GM18909 (cell line): Measurements from ENCODE around the gene FPR2.
"Not testable (repeated sequence)": the region's sequence is repeated elsewhere in the genome, so short reads cannot be mapped to it uniquely, and the experiment has no call there.

ENCODE experiments used
- ATAC-seq: cut with Tn5 transposase; IDR thresholded peaks from one replicate; pipeline ENCODE4 v1.9.1; 2021; ENCODE audit warnings: mild to moderate bottlenecking; ENCODE audit not compliant: unreplicated experiment, poor library complexity

Gene FPR2

GRCh38 chr19:51802775-51803174, 41.8 kb downstream of the FPR2 start:
- no peak for ATAC-seq

- no peak for ATAC-seq
Observed at GRCh38 chr19:51803519-51803918, 42.5 kb downstream of the FPR2 start.

DNA sequence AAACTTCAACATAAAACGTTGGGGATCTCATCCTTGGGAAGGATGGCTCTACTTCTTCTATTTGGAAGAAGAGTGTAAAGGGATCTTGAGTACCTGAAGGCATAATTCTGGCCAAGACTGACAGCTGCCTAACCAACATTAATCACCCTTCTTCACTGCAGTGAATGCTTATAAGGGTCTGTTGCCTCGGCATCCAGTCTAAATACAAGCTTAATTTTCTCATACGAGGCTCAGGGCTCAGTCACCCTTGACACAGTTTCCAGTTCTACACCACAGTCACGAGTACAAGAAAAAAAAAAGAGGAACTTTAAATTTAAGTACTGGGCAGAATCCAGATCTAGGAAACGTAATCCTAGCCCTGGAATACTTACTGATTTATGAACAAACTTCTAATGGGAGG, 43.0 kb downstream of the FPR2 start:
- ATAC-seq: no peak

GRCh38 chr19:51804789-51805188, 43.8 kb downstream of the FPR2 start:
- ATAC-seq: not testable (repeated sequence)

DNA sequence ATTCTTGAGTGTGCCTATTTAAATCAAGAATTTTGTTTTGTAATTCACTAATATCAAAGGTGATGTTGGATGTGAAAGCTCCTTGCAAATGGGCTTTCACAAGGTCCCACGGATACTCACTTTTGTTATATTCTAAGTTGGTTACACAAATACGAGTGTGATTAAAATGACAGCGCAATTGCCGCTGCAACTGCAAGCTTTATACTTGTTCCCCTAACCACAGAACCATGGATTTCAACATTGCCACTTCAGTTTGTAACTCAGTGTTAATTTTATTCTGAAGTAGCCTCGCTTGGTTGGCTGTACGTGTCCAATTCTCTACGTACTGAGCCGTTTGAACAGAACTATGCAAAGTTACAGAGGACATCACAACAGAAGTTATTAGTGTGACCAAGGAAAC, 44.4 kb downstream of the FPR2 start:
- ATAC-seq: not testable (repeated sequence)

DNA sequence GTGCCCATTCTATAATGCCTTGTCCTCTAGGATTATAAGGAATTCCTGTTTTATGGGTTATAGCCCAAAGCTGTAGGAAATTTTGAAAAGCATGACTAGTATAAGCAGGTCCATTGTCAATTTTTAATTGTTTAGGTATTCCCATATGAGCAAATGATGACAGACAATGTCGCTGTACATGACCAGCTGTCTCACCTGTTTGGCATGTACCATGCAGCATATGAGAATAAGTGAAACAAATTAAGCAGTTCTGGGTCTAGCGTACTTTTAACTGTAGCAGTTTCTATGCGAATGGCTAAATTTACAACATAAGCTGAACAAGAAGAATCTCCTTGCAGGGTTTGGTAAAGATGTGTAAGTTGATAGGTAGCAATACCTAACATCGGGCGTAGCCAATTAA, 45.6 kb downstream of the FPR2 start:
- not testable (repeated sequence) for ATAC-seq

GRCh38 chr19:51807111-51807701, 46.2 kb downstream of the FPR2 start:
- no peak for ATAC-seq

DNA sequence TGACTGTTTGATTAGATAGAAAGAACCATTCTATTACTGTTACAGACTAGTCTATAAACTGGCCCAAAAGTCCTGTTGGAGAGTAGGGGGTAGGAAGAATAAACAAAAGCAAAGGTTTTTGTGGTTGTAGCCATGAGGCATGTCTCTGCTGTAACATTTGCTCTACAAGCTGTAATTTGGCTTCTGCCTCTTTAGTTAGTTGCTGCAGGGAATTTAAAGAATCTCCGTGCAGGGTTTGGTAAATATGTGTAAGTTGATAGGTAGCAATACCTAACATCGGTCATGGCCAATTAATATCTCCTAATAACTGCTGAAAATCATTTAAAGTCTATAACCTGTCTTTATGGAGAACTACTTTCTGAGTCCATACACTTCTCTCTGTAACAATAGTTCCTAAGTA, 46.9 kb downstream of the FPR2 start:
- ATAC-seq: no peak

- no peak for ATAC-seq
Observed at GRCh38 chr19:51808333-51808986, 47.5 kb downstream of the FPR2 start.

DNA sequence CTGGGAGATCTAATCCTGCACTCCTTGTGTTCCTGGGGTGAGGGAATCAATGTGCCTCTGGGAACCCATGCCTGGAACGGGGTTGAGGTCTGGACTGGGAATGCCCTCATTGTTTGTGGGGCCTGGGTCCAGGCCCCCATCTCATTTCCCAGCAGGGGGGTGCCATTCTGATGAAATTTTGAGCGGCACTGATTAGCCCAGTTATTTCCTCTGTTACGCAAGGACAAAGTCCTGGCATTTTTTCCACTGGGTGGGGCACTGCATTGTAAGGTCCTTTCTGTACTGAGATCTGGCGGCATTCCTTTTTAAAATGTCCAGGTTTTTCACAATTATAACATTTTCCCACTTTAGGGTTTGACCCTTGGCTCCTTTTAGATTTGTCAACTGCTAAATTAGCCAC, 48.8 kb downstream of the FPR2 start:
- no peak for ATAC-seq

DNA sequence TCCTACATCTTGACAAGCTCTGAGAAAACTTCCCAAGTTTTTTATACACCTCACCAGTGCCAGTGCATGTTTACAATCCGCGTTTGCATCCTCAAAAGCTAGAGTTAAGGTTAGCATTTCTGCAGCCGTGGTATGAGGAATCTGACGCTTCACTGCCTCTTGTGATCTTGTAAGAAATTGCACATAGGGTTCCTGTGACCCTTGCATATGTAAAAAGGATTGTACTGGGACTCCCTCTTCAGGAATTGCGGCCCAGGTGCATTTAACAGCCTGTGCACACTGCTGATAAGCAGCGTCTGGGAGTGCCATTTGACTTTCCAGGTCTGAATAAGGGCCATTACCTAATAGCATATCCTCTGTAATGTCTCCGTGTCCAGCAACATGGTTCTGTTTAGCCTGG, 49.2 kb downstream of the FPR2 start:
- ATAC-seq: no peak

DNA sequence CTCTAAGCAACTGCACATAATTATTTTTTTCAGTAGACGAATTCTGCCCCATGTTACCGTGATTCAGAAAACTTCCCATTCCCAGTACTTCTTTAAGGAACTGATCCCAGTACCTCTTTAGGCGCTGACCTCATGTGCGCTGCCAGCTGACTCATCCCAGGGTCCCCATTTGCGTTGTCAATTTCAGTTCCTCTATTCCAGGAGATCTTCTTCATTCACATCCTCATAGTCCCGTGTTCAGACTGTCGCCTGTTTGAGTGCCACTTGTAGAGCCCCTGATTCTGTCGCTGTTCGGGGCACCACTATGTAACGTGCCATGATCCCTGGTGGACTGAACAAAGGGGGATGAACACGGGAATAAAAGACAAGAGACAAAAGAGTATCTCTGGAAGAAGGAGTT, 50.4 kb downstream of the FPR2 start:
- ATAC-seq: no peak

DNA sequence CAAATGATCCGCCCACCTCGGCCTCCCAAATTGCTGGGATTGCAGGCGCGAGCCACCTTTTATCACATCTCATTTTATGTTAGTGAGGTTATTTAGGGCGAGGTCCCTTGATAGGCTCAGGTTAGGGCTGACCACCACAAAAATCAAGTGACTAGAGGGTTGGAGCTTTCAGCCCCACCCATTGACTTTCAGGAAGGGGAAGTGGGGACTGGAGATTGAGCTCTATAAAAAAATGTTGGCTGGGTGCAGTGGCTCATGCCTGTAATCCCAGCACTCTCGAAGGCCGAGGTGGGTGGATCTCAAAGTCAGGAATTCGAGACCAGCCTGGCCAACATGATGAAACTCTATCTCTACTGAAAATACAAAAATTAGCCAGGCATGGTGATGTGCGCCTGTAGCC, 54.1 kb downstream of the FPR2 start:
- ATAC-seq: no peak

- ATAC-seq: no peak
Observed at GRCh38 chr19:51816711-51817110, 55.7 kb downstream of the FPR2 start.

GRCh38 chr19:51820011-51820410, 59.0 kb downstream of the FPR2 start:
- no peak for ATAC-seq
